Brain microvascular endothelial cell (primary cell): ENCODE data around the gene CAMK1D.

Experiments used
- DNase-seq: peaks from one replicate; pipeline ENCODE4 v3.0.0-alpha.2; 2020
- H3K27ac ChIP-seq: fragments of 250-450 bp; sonication (Bioruptor Pico); 2 replicates; pipeline ENCODE4 v1.5.1; 2020; ENCODE audit warnings: mild to moderate bottlenecking, moderate library complexity
- H3K27me3 ChIP-seq: fragments of 250-450 bp; sonication (Bioruptor Pico); replicated peaks from 2 replicates; pipeline ENCODE4 v1.5.1; 2020; ENCODE audit warnings: mild to moderate bottlenecking
- H3K36me3 ChIP-seq: fragments of 250-450 bp; sonication (Bioruptor Pico); replicated peaks from 2 replicates; pipeline ENCODE4 v1.5.1; 2020; ENCODE audit warnings: mild to moderate bottlenecking
- H3K4me3 ChIP-seq: 2 replicates; pipeline ENCODE4 v1.5.1; 2011; ENCODE audit warnings: low read depth, mild to moderate bottlenecking, control low read depth, low read length, moderate library complexity
- CTCF ChIP-seq: IDR thresholded peaks from 2 replicates; pipeline ENCODE4 v1.5.1; 2011; ENCODE audit warnings: low read depth, mild to moderate bottlenecking, moderate library complexity, low read length, control low read depth, inconsistent platforms; ENCODE audit errors: missing control alignments
- in situ Hi-C: cut with HindIII; loops from 2 replicates; pipeline ENCODE4 v1.10.0; 2017; ENCODE audit warnings: low sequenced_read_pairs, low pct_ligation_motif_present

The CAMK1D gene

GRCh38 chr10:12499076-12499986, 150.0 kb downstream of the CAMK1D start:
- TF ChIP-seq CTCF: no peak
- Histone ChIP-seq H3K4me3 (no peak overlapping the region), H3K27me3 (no peaks in the 10 kb centered on the region), H3K27ac (no peak overlapping the region), H3K36me3 (no peaks in the 10 kb centered on the region)
- in situ Hi-C loops: no loop called here
- DNase-seq: no peak

- peak; percentile 40 for DNase-seq
- in situ Hi-C loops: no loop called here
- Histone ChIP-seq H3K27me3 (no peaks in the 10 kb centered on the region), H3K27ac (no peak overlapping the region), H3K4me3 (no peak overlapping the region), H3K36me3 (no peaks in the 10 kb centered on the region)
- TF ChIP-seq CTCF: no peak
These were observed 151.3 kb downstream of the CAMK1D start for GRCh38 chr10:12500381-12501303.

GRCh38 chr10:12501324-12501723, 152.0 kb downstream of the CAMK1D start:
- no peak for TF ChIP-seq CTCF
- no peaks in the 10 kb centered on the region for H3K36me3 ChIP-seq
- no peak for DNase-seq
- in situ Hi-C loops: no loop called here
- H3K4me3 ChIP-seq: no peak overlapping the region
- H3K27ac ChIP-seq: no peak overlapping the region
- H3K27me3 ChIP-seq: no peaks in the 10 kb centered on the region

GRCh38 chr10:12501841-12502525, 152.6 kb downstream of the CAMK1D start:
- Histone ChIP-seq H3K27ac (no peak overlapping the region), H3K36me3 (no peaks in the 10 kb centered on the region), H3K27me3 (no peaks in the 10 kb centered on the region), H3K4me3 (no peak overlapping the region)
- in situ Hi-C loops: no loop called here
- TF ChIP-seq CTCF: no peak
- DNase-seq: no peak

GRCh38 chr10:12502526-12503274, 153.4 kb downstream of the CAMK1D start:
- H3K27me3 ChIP-seq: no peaks in the 10 kb centered on the region
- no peak for DNase-seq
- in situ Hi-C loops: no loop called here
- H3K4me3 ChIP-seq: no peak overlapping the region
- TF ChIP-seq CTCF: no peak
- no peaks in the 10 kb centered on the region for H3K36me3 ChIP-seq
- H3K27ac ChIP-seq: no peak overlapping the region
